NT2/D1 (cell line): Measurements from ENCODE around the gene LYPD3.

Experiments
- SUZ12 ChIP-seq: IDR thresholded peaks from 2 replicates; pipeline ENCODE4 v1.6.1; 2011; ENCODE audit not compliant: insufficient read length, insufficient read depth; ENCODE audit errors: extremely low read depth
- YY1 ChIP-seq: IDR thresholded peaks from 2 replicates; pipeline ENCODE4 v1.6.1; 2011; ENCODE audit not compliant: insufficient read length, insufficient read depth

- no peak for TF ChIP-seq SUZ12
- TF ChIP-seq YY1, result no peak
Observed at GRCh38 chr19:43467276-43467675, 1.9 kb upstream of the LYPD3 start.
